Lower lobe of right lung (tissue), 2 donors: ENCODE data around the gene MRFAP1. TPM values are rescaled to one million over a fixed set of nuclear protein-coding genes. Genes with fewer than 3 reads are reported as not detected.

Experiments
- ATAC-seq, 2 donors: fragments of 200-7000 bp; cut with Tn5 transposase; one replicate each; pipeline ENCODE4 v1.9.1; 2020 to 2022; ENCODE audit warnings: mild to moderate bottlenecking in 2 of 2, moderate library complexity in 2 of 2
- DNase-seq: peaks from one replicate; pipeline ENCODE4 v3.0.0-alpha.2; 2020
- H3K27ac ChIP-seq: fragments of 200-600 bp; one replicate; pipeline ENCODE4 v1.8.0; 2022
- H3K27me3 ChIP-seq: fragments of 200-600 bp; one replicate; pipeline ENCODE4 v1.8.0; 2022; ENCODE audit warnings: low read depth
- H3K36me3 ChIP-seq: fragments of 200-600 bp; one replicate; pipeline ENCODE4 v1.8.0; 2022; ENCODE audit warnings: mild to moderate bottlenecking
- H3K4me1 ChIP-seq: fragments of 200-600 bp; one replicate; pipeline ENCODE4 v1.8.0; 2022
- H3K4me3 ChIP-seq: fragments of 200-600 bp; one replicate; pipeline ENCODE4 v1.8.0; 2022; ENCODE audit warnings: mild to moderate bottlenecking
- H3K9me3 ChIP-seq: fragments of 200-600 bp; one replicate; pipeline ENCODE4 v1.8.0; 2022
- CTCF ChIP-seq: fragments of 200-600 bp; IDR thresholded peaks from one replicate; pipeline ENCODE4 v1.8.0; 2022; ENCODE audit warnings: antibody characterized with exemption, mild to moderate bottlenecking
- intact Hi-C: fragments of 100-400 bp; cut with DNase I; formaldehyde crosslinking; loops from one replicate; pipeline ENCODE4 v1.11.0; 2022
- total RNA-seq: library from RNA; stranded (reverse); fragmentation: NEBNext Ultra II Directional; extraction: Animal tissue kit (Norgen Biotek cat#: 25700); gene quantifications from one replicate; pipeline ENCODE4 v1.2.1, GENCODE V29; 2021
- donor health status: DM: no; HTN: yes; CAD: no; lungs with severe emphysema.

The MRFAP1 gene
- total RNA-seq, 1 donor from 2014 or later: 211 TPM

GRCh38 chr4:6601661-6602250 lies 38.7 kb upstream of the MRFAP1 start:
- intact Hi-C loops: no loop called here
- ATAC-seq (no peak), DNase-seq (no peak)
- H3K36me3 ChIP-seq: peaks cover 66% of the 10 kb centered on the region
- no peak for TF ChIP-seq CTCF
- no peaks in the 10 kb centered on the region for H3K27me3 ChIP-seq
- H3K4me1 ChIP-seq: no peaks in the 10 kb centered on the region
- H3K4me3 ChIP-seq: no peak overlapping the region
- H3K27ac ChIP-seq: no peak overlapping the region
- H3K9me3 ChIP-seq: peaks cover 10% of the 10 kb centered on the region

GRCh38 chr4:6602289-6602688 lies 38.2 kb upstream of the MRFAP1 start:
- intact Hi-C loops: no loop called here
- Histone ChIP-seq H3K4me1 (no peaks in the 10 kb centered on the region), H3K9me3 (peaks cover 10% of the 10 kb centered on the region), H3K27ac (no peak overlapping the region), H3K4me3 (no peak overlapping the region), H3K27me3 (no peaks in the 10 kb centered on the region), H3K36me3 (peaks cover 67% of the 10 kb centered on the region)
- TF ChIP-seq CTCF: no peak
- ATAC-seq: no peak
- no peak for DNase-seq

- Histone ChIP-seq H3K4me1 (no peaks in the 10 kb centered on the region), H3K9me3 (peaks cover 10% of the 10 kb centered on the region), H3K36me3 (peaks cover 68% of the 10 kb centered on the region), H3K4me3 (no peak overlapping the region), H3K27ac (no peak overlapping the region), H3K27me3 (no peaks in the 10 kb centered on the region)
- DNase-seq: no peak
- no peak for TF ChIP-seq CTCF
- intact Hi-C loops: no loop called here
- ATAC-seq: no peak
These were observed 37.4 kb upstream of the MRFAP1 start for GRCh38 chr4:6603128-6603527.

- no peak for TF ChIP-seq CTCF
- no peaks in the 10 kb centered on the region for H3K4me1 ChIP-seq
- ATAC-seq: no peak
- H3K4me3 ChIP-seq: no peak overlapping the region
- H3K27ac ChIP-seq: no peak overlapping the region
- peaks cover 79% of the 10 kb centered on the region for H3K36me3 ChIP-seq
- intact Hi-C loops: no loop called here
- no peak for DNase-seq
- peaks cover 10% of the 10 kb centered on the region for H3K9me3 ChIP-seq
- no peaks in the 10 kb centered on the region for H3K27me3 ChIP-seq
These were observed 35.4 kb upstream of the MRFAP1 start for GRCh38 chr4:6605114-6605513.

GRCh38 chr4:6605605-6606004 lies 34.9 kb upstream of the MRFAP1 start:
- H3K27me3 ChIP-seq: no peaks in the 10 kb centered on the region
- no peak for DNase-seq
- H3K36me3 ChIP-seq: peaks cover 79% of the 10 kb centered on the region
- intact Hi-C loops: no loop called here
- no peak overlapping the region for H3K27ac ChIP-seq
- H3K4me3 ChIP-seq: no peak overlapping the region
- ATAC-seq: no peak
- TF ChIP-seq CTCF: no peak
- H3K4me1 ChIP-seq: no peaks in the 10 kb centered on the region
- H3K9me3 ChIP-seq: peaks cover 10% of the 10 kb centered on the region
